Endothelial cell of umbilical vein (primary cell): ENCODE results near the gene LAMTOR2. TPM values are rescaled to one million over a fixed set of nuclear protein-coding genes. Genes with fewer than 3 reads are reported as not detected.

ENCODE experiments used
- BruUV-seq: library from RNA; stranded (reverse); fragments of 400-500 nt; replicated peaks from 2 replicates; lab custom pipeline; 2021; lab: Mats Ljungman, UMichigan
- CTCF ChIA-PET: fragments of 300-600, 350-600 bp; sonication (Branson Sonifier 250); formaldehyde crosslinking; loops from one replicate; lab custom pipeline; 2021; ENCODE audit warnings: antibody characterized with exemption, inconsistent platforms; lab: Charles Lee
- POLR2A ChIA-PET: fragments of 300-600, 350-600 bp; sonication (Branson Sonifier 250); formaldehyde crosslinking; loops from one replicate; lab custom pipeline; 2021; ENCODE audit warnings: antibody characterized with exemption, inconsistent platforms; lab: Charles Lee
- DNase-seq: peaks from one replicate; pipeline ENCODE4 v3.0.0-alpha.2; 2011; ENCODE audit warnings: low read depth, low spot score
- FAIRE-seq: peaks from 2 replicates; lab custom pipeline; 2011; peaks lifted over from hg19 to GRCh38; lab: Jason Lieb, UNC
- H2AFZ ChIP-seq: 2 replicates; pipeline ENCODE4 v1.6.0; 2012; ENCODE audit warnings: low read depth, low read length, control low read depth, inconsistent platforms
- H3K27ac ChIP-seq: 2 replicates; pipeline ENCODE4 v1.5.1; 2011; ENCODE audit warnings: low read depth, mild to moderate bottlenecking, control low read depth, low read length, moderate library complexity; ENCODE audit not compliant: insufficient read depth
- H3K27me3 ChIP-seq, 2 experiments: 2 replicates each; pipeline versions ENCODE4 v1.6.0 to v1.6.1; 2011; ENCODE audit warnings: low read length in 2 of 2, mixed read lengths in 1 of 2; ENCODE audit not compliant: control insufficient read depth in 2 of 2, insufficient read depth in 2 of 2
- H3K36me3 ChIP-seq, 2 experiments: 2 replicates in 1 of 2; 3 replicates in 1 of 2; pipeline ENCODE4 v1.5.1; 2011; ENCODE audit warnings: low read length in 2 of 2, mild to moderate bottlenecking in 1 of 2, moderate library complexity in 1 of 2; ENCODE audit not compliant: control insufficient read depth in 2 of 2, insufficient read depth in 2 of 2; ENCODE audit errors: extremely low read depth in 1 of 2
- H3K4me1 ChIP-seq: 3 replicates; pipeline ENCODE4 v1.5.1; 2011; ENCODE audit warnings: mild to moderate bottlenecking, low read length; ENCODE audit not compliant: control insufficient read depth, insufficient read depth; ENCODE audit errors: extremely low read depth
- H3K4me2 ChIP-seq: 2 replicates; pipeline ENCODE4 v1.6.1; 2011; ENCODE audit warnings: low read length, control low read depth, mixed read lengths; ENCODE audit not compliant: insufficient read depth
- H3K4me3 ChIP-seq, 3 experiments: fragments of 200-600 bp in 1 of 3; sonication (generic), shearing (Covaris generic) in 1 of 3; replicated peaks in 1 of 3; 2 replicates each; pipeline ENCODE4 v1.5.1; 2011 to 2016; ENCODE audit warnings: control low read depth in 3 of 3, low read length in 3 of 3, mild to moderate bottlenecking in 2 of 3, inconsistent platforms in 1 of 3, low read depth in 1 of 3, moderate library complexity in 1 of 3; ENCODE audit not compliant: insufficient read depth in 1 of 3
- H3K79me2 ChIP-seq: 2 replicates; pipeline ENCODE4 v1.6.0; 2012; ENCODE audit warnings: low read length, inconsistent platforms; ENCODE audit not compliant: control insufficient read depth, insufficient read depth
- H3K9ac ChIP-seq: replicated peaks from 2 replicates; pipeline ENCODE3; 2011; ENCODE audit warnings: low read length, control low read depth; ENCODE audit not compliant: insufficient read depth; ENCODE audit errors: extremely low read depth
- H3K9me1 ChIP-seq: replicated peaks from 3 replicates; pipeline ENCODE4 v1.6.0; 2011; ENCODE audit warnings: mild to moderate bottlenecking, low read length; ENCODE audit not compliant: control insufficient read depth, insufficient read depth; ENCODE audit errors: extremely low read depth
- H3K9me3 ChIP-seq: replicated peaks from 2 replicates; pipeline ENCODE4 v1.5.1; 2012; ENCODE audit warnings: low read length, inconsistent platforms; ENCODE audit not compliant: control insufficient read depth, insufficient read depth
- H4K20me1 ChIP-seq: replicated peaks from 2 replicates; pipeline ENCODE3; 2011; ENCODE audit warnings: mild to moderate bottlenecking, low read length; ENCODE audit not compliant: control insufficient read depth, insufficient read depth; ENCODE audit errors: extremely low read depth
- CTCF ChIP-seq, 2 donors: IDR thresholded peaks; 1 replicate in 1 of 2; 2 replicates in 1 of 2; pipeline ENCODE4 v1.5.1; 2011; ENCODE audit warnings: low read length in 2 of 2, mild to moderate bottlenecking in 2 of 2, moderate library complexity in 2 of 2, control low read depth in 1 of 2, inconsistent platforms in 1 of 2, low read depth in 1 of 2; ENCODE audit not compliant: insufficient read depth in 1 of 2; ENCODE audit errors: extremely low read depth in 1 of 2
- EZH2 ChIP-seq: IDR thresholded peaks from 2 replicates; pipeline ENCODE4 v1.6.1; 2012; ENCODE audit warnings: borderline replicate concordance, low read depth, mild to moderate bottlenecking, moderate library complexity, low read length, inconsistent platforms; ENCODE audit not compliant: severe bottlenecking
- FOS ChIP-seq: IDR thresholded peaks from 2 replicates; pipeline ENCODE4 v1.6.1; 2011; ENCODE audit warnings: mild to moderate bottlenecking, low read length, moderate library complexity, borderline replicate concordance; ENCODE audit not compliant: insufficient read depth
- GATA2 ChIP-seq: IDR thresholded peaks from 2 replicates; pipeline ENCODE4 v1.7.0; 2011; ENCODE audit warnings: low read depth, mild to moderate bottlenecking, moderate library complexity, mixed read lengths, low read length; ENCODE audit not compliant: insufficient read length, insufficient read depth
- JUN ChIP-seq: IDR thresholded peaks from 2 replicates; pipeline ENCODE4 v1.6.1; 2011; ENCODE audit warnings: borderline replicate concordance, low read depth; ENCODE audit not compliant: insufficient read length, insufficient read depth
- MYC ChIP-seq: IDR thresholded peaks from one replicate; pipeline ENCODE4 v1.6.1; 2011; ENCODE audit warnings: mild to moderate bottlenecking, low read depth, low read length
- POLR2A ChIP-seq: IDR thresholded peaks from 2 replicates; pipeline ENCODE4 v1.6.1; 2012; ENCODE audit warnings: low read depth, mild to moderate bottlenecking, control low read depth, low read length
- POLR2AphosphoS5 ChIP-seq: IDR thresholded peaks from 2 replicates; pipeline ENCODE4 v1.6.1; 2012; ENCODE audit warnings: low read depth, mild to moderate bottlenecking, control low read depth, low read length, moderate library complexity; ENCODE audit not compliant: insufficient read depth
- dilution Hi-C: fragments of 300-500 bp; cut with MboI; formaldehyde crosslinking; loops from one replicate; pipeline ENCODE4 v1.15.0; 2019; ENCODE audit warnings: low sequenced_read_pairs; ENCODE audit not compliant: extremely low pct_ligation_motif_present
- intact Hi-C: fragments of 100-400 bp; cut with micrococcal nuclease; formaldehyde crosslinking; loops from one replicate; pipeline ENCODE4 v1.10.0; 2022
- polyA plus RNA-seq, 4 experiments: library from polyadenylated mRNA; depleted of rRNA in 3 of 4; stranded (reverse) in 3 of 4; unstranded in 1 of 4; fragments of >200 nt; gene quantifications; 2 replicates each; pipeline versions ENCODE4 v1.2.1 to v1.2.3, GENCODE V29; 2011 to 2012; ENCODE audit warnings: missing spikeins in 1 of 4
- total RNA-seq: library from RNA; stranded (reverse); gene quantifications from 2 replicates; pipeline ENCODE4 v1.2.3, GENCODE V29; 2021
- TF ChIP-seq, protein P1 (sequence below): IDR thresholded peaks from 2 replicates; pipeline ENCODE4 v1.6.1; 2011; ENCODE audit not compliant: insufficient read depth, insufficient read length

LAMTOR2 gene
- total and polyA plus RNA-seq, 2 donors (not counting 3 experiments of a cell fraction or from before 2014, with no cell fraction given), result 77.7 to 136 TPM

DNA sequence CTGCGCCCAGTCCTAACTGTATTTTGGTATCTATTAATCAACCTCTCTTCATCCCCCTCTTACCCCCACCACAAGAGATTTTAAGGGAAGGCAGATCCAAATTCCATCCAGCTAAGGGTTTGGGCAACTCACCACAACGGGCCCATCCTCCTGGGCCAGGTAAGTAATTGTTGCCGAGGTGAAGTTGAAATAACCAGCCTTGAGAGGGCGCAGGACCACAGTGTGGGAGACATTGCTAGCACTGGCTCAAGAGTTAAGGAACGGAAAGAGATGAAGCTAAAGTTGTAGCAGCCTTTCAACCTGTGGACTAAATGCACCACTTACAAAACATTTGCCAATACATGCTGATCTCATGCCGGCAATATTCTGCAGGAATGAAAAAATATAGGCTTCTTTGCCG is 39.8 kb upstream of the LAMTOR2 start:
- Histone ChIP-seq H3K4me3 (no peak overlapping the region), H2AFZ (no peak overlapping the region), H3K27ac (no peak overlapping the region), H4K20me1 (no peaks in the 10 kb centered on the region), H3K27me3 (no peaks in the 10 kb centered on the region), H3K9ac (no peak overlapping the region), H3K9me1 (no peaks in the 10 kb centered on the region), H3K79me2 (peaks cover 32% of the 10 kb centered on the region), H3K4me2 (no peak overlapping the region), H3K9me3 (no peaks in the 10 kb centered on the region), H3K36me3 (peaks cover 36 to 40% of the 10 kb centered on the region in 2 experiments), H3K4me1 (peaks cover 5% of the 10 kb centered on the region)
- CTCF ChIA-PET, result interaction anchor here (0.6 to 1.5 kb wide), 2 partner anchors 11 to 127 kb away, joined by 3 to 4 read pairs; no protein-coding TSS in a partner anchor
- intact Hi-C loops, result no loop called here
- TF ChIP-seq POLR2AphosphoS5, result no peak
- TF ChIP-seq MYC, result no peak
- TF ChIP-seq, protein P1, sequence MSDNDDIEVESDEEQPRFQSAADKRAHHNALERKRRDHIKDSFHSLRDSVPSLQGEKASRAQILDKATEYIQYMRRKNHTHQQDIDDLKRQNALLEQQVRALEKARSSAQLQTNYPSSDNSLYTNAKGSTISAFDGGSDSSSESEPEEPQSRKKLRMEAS, result no peak
- no peak for TF ChIP-seq GATA2
- no peak for TF ChIP-seq CTCF (IDR thresholded peaks at IDR 0.05; ENCODE audit: extremely low read depth in 1 of 2, insufficient read depth in 1 of 2, low read depth in 1 of 2, low read length in 2 of 2)
- TF ChIP-seq JUN, result no peak
- TF ChIP-seq POLR2A, result no peak
- TF ChIP-seq FOS, result no peak
- no peak for TF ChIP-seq EZH2
- POLR2A ChIA-PET, result interaction anchor here (0.7 kb wide), 1 partner anchor 220 kb away, joined by 5 read pairs; no protein-coding TSS in a partner anchor
- no TSS peak for BruUV-seq
- no peak for DNase-seq
- dilution Hi-C loops, result no loop called here
- FAIRE-seq, result no peak
